ENCODE measurements around the gene PDCD6IP.
A peak's percentile ranks its signal among the peaks of the same experiment; 100 is the strongest.

The PDCD6IP gene

DNA sequence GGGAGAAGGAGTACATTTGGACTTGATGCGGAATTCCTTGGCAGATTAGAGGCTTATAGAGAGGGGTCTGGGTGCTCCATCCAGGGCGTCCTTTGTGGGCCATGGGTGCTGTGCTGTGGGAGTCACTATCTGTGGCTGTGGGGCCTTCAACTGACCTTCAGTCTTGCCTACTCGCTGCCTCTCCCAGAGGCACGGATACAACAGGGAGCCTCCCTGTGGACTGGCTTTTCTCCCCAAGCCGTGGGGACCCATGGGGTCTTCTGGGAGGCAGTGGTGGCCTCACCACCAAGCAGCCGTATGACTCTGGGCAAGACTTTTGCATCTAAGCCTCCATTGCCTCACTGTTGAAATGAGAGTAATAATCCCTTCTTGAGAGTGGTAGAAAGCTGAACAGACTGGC is 83.9 kb downstream of the PDCD6IP start:
- Histone ChIP-seq H3K9me2 (replicated peaks; ENCODE audit: insufficient read depth, low read length) (no peaks in the 10 kb centered on the region), H3K4me3 (ENCODE audit: low read length) (no peak overlapping the region), H3K27ac (ENCODE audit: low read length) (no peak overlapping the region), H3K27me3 (replicated peaks; ENCODE audit: insufficient read depth, low read length) (no peaks in the 10 kb centered on the region), H3K4me1 (ENCODE audit: low read length) (no peaks in the 10 kb centered on the region), H3K9me3 (replicated peaks; ENCODE audit: insufficient read depth, low read length) (no peaks in the 10 kb centered on the region), H2AFZ (ENCODE audit: low read length) (no peak overlapping the region), H3K79me2 (ENCODE audit: low read length) (no peaks in the 10 kb centered on the region), H4K20me1 (ENCODE audit: insufficient read depth, low read length) (no peaks in the 10 kb centered on the region), H3K36me3 (replicated peaks; ENCODE audit: insufficient read depth, low read length) (no peaks in the 10 kb centered on the region), H3K9ac (ENCODE audit: low read length) (no peak overlapping the region), H3K4me2 (ENCODE audit: low read depth, low read length) (no peak overlapping the region), H3F3A (ENCODE audit: insufficient read depth, low read length) (no peaks in the 10 kb centered on the region)
- no peak for DNase-seq
- TF ChIP-seq EZH2 (optimal IDR thresholded peaks at IDR 0.05; ENCODE audit: low read depth, low read length) (no peak), EZH2phosphoT487 (IDR thresholded peaks at IDR 0.05; ENCODE audit: low read length) (no peak)
- TF ChIP-seq, protein P1, sequence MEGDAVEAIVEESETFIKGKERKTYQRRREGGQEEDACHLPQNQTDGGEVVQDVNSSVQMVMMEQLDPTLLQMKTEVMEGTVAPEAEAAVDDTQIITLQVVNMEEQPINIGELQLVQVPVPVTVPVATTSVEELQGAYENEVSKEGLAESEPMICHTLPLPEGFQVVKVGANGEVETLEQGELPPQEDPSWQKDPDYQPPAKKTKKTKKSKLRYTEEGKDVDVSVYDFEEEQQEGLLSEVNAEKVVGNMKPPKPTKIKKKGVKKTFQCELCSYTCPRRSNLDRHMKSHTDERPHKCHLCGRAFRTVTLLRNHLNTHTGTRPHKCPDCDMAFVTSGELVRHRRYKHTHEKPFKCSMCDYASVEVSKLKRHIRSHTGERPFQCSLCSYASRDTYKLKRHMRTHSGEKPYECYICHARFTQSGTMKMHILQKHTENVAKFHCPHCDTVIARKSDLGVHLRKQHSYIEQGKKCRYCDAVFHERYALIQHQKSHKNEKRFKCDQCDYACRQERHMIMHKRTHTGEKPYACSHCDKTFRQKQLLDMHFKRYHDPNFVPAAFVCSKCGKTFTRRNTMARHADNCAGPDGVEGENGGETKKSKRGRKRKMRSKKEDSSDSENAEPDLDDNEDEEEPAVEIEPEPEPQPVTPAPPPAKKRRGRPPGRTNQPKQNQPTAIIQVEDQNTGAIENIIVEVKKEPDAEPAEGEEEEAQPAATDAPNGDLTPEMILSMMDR (IDR thresholded peaks at IDR 0.05; ENCODE audit: low read length) = no peak

DNA sequence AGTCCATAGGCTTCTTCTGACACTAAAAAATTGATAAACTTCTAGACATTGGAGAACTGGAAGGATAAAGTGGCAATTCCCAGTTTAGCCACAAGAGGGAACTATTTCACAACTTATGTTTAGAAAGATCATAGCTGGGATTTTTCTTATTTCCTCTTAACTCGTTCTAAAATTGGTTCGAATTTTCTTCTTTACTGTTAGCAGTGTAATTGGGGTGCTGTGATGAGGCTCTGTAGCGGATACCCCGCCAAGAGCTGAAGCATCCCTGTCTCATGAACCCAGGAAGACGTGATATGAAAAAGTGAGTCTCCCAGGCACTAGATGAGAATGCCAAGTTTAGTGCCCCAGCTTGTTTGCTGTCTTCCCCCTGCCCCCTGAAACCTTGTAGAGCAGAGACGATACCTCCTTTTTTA is 85.1 kb downstream of the PDCD6IP start:
- H3K9ac ChIP-seq (ENCODE audit: low read length) = no peak overlapping the region; the same call in 1 of the 2 replicates
- H3K4me2 ChIP-seq (ENCODE audit: low read depth, low read length) = peak overlapping the region; percentile 54
- H4K20me1 ChIP-seq (ENCODE audit: insufficient read depth, low read length) = no peaks in the 10 kb centered on the region
- no peaks in the 10 kb centered on the region for H3K4me1 ChIP-seq (ENCODE audit: low read length)
- no peaks in the 10 kb centered on the region for H3K9me2 ChIP-seq (replicated peaks; ENCODE audit: insufficient read depth, low read length)
- peak overlapping the region; percentile 21; the same call in 1 of the 2 replicates for H3K4me3 ChIP-seq (ENCODE audit: low read length)
- peak; percentile 55 for DNase-seq
- no peaks in the 10 kb centered on the region for H3K27me3 ChIP-seq (replicated peaks; ENCODE audit: insufficient read depth, low read length)
- no peaks in the 10 kb centered on the region for H3K9me3 ChIP-seq (replicated peaks; ENCODE audit: insufficient read depth, low read length)
- H3K36me3 ChIP-seq (replicated peaks; ENCODE audit: insufficient read depth, low read length) = no peaks in the 10 kb centered on the region
- no peaks in the 10 kb centered on the region for H3F3A ChIP-seq (ENCODE audit: insufficient read depth, low read length)
- peak overlapping the region; percentile 15; the same call in 1 of the 2 replicates for H2AFZ ChIP-seq (ENCODE audit: low read length)
- no peaks in the 10 kb centered on the region for H3K79me2 ChIP-seq (ENCODE audit: low read length)
- TF ChIP-seq EZH2phosphoT487 (IDR thresholded peaks at IDR 0.05; ENCODE audit: low read length) (no peak), EZH2 (optimal IDR thresholded peaks at IDR 0.05; ENCODE audit: low read depth, low read length) (no peak)
- TF ChIP-seq, protein P1 (IDR thresholded peaks at IDR 0.05; ENCODE audit: low read length) = peak; percentile 85
- no peak overlapping the region for H3K27ac ChIP-seq (ENCODE audit: low read length)

DNA sequence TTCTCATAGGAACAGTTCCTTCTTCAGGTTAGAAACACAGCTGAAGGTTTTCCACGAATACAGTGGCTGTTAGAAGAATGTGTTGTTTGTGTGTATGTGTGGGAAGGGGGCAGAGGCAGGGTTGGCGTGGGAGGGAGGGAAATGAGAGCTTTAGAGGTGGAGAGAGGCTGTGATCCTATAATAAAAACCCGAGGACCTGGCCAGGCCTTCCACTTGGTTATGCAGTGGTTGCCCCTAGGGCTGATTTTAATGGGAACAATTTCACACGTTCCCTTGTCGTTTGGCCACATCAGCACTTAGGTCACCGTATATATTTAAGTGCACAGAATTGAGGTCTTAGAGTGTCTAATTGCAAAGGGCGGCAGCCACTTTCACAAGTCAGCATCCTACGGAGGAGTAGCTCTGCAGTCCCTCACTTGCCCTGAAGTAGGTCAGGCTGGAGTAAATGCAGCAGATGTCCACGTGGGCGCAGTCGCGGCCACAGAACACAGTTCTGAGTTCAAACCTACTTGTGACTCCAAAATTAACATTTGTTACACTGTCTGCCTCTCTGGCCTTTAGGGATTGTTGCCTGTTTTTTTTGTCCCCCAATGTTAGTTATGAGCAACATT is 85.6 kb downstream of the PDCD6IP start:
- Histone ChIP-seq H3K9me2 (replicated peaks; ENCODE audit: insufficient read depth, low read length) (no peaks in the 10 kb centered on the region), H3K9ac (ENCODE audit: low read length) (no peak overlapping the region; the same call in 1 of the 2 replicates), H3K27ac (ENCODE audit: low read length) (no peak overlapping the region), H3K36me3 (replicated peaks; ENCODE audit: insufficient read depth, low read length) (no peaks in the 10 kb centered on the region), H3F3A (ENCODE audit: insufficient read depth, low read length) (no peaks in the 10 kb centered on the region), H3K4me2 (ENCODE audit: low read depth, low read length) (peak overlapping the region; percentile 54), H3K27me3 (replicated peaks; ENCODE audit: insufficient read depth, low read length) (no peaks in the 10 kb centered on the region), H4K20me1 (ENCODE audit: insufficient read depth, low read length) (no peaks in the 10 kb centered on the region), H3K9me3 (replicated peaks; ENCODE audit: insufficient read depth, low read length) (no peaks in the 10 kb centered on the region), H3K4me1 (ENCODE audit: low read length) (no peaks in the 10 kb centered on the region), H2AFZ (ENCODE audit: low read length) (peak overlapping the region; percentile 15; the same call in 1 of the 2 replicates), H3K4me3 (ENCODE audit: low read length) (0 out of 2 replicates have a peak overlapping the region, but pooled peaks have one; percentile 21), H3K79me2 (ENCODE audit: low read length) (no peaks in the 10 kb centered on the region)
- TF ChIP-seq, protein P1 (IDR thresholded peaks at IDR 0.05; ENCODE audit: low read length) = peak; percentile 28
- TF ChIP-seq EZH2phosphoT487 (IDR thresholded peaks at IDR 0.05; ENCODE audit: low read length) = no peak
- DNase-seq = peak; percentile 35

Data from MM.1S (cell line).